ENCODE data around the gene CHST8.

The CHST8 gene

DNA sequence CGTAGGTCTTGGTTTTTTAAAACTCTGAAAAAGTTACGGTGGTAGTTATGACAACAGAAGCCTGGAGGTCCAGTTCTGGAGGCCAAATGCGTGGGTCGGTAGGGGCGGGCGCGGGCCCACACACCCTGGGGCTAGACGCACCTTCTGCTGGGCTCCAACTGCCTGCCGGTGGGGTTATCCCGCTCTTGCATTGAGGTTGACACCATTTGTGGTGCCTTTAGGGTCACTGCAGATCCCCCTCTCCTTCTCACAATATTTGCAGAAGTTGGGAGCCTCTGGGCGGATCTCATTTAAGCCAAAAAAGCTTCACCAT, 81.6 kb downstream of the CHST8 start:
- DNase-seq (ENCODE audit: low read depth) = no peak
- no peak for TF ChIP-seq CTCF (IDR thresholded peaks at IDR 0.05; ENCODE audit: insufficient read depth, low read depth, low read length, missing control alignments)

DNA sequence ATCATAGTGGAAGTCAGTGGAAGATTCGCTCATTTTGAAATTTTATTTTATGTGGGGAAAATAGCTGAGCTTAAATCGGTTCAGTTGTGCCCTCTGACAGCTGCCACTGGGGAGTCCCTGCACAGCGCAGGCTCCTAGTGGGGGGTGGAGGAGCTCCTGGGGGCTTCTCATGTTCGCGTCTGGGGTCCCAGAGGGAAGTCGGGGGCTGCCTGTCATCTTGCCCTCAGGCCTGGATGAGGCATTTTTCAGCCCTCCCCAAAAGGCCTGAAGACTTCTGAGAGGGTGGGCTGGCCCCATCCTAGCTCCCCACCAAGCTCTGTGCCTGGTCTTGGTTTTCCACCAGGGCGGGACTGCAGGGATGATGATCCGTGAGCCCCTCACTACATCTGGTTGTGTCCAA, 82.1 kb downstream of the CHST8 start:
- DNase-seq (ENCODE audit: low read depth) = no peak
- TF ChIP-seq CTCF (IDR thresholded peaks at IDR 0.05; ENCODE audit: insufficient read depth, low read depth, low read length, missing control alignments) = no peak
- H3K4me3 ChIP-seq (ENCODE audit: low read depth, low read length) = no peak overlapping the region

More for the DNA sequence above, 81.6 kb downstream of the CHST8 start:
- H3K4me3 ChIP-seq (ENCODE audit: low read depth, low read length) = no peak overlapping the region

GRCh38 chr19:33704271-33704670, 82.5 kb downstream of the CHST8 start:
- TF ChIP-seq CTCF (IDR thresholded peaks at IDR 0.05; ENCODE audit: insufficient read depth, low read depth, low read length, missing control alignments) = no peak
- DNase-seq (ENCODE audit: low read depth) = no peak

GRCh38 chr19:33705090-33705847, 83.5 kb downstream of the CHST8 start:
- DNase-seq (ENCODE audit: low read depth) = no peak
- no peak for TF ChIP-seq CTCF (IDR thresholded peaks at IDR 0.05; ENCODE audit: insufficient read depth, low read depth, low read length, missing control alignments)
- H3K4me3 ChIP-seq (ENCODE audit: low read depth, low read length) = no peak overlapping the region

More at GRCh38 chr19:33704271-33704670, 82.5 kb downstream of the CHST8 start:
- H3K4me3 ChIP-seq (ENCODE audit: low read depth, low read length) = no peak overlapping the region

DNA sequence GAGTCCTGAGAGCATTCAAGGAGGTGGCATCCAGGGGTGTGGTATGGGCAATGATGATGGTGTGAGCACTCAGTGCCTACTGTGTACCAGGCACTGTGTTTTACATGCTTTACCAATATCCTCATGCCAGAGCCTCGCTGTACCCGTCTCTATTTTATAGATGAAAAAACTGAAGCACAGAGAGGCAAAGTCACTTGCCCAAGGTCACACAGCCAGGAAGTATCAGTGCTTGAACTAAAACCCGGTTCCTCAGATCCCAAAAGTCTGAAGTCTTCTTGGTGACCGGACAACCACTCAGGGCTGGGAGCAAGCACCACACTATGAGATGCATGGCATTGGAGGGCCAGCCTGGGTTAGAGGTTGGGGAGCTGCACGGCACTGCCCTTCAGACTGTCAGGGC, 84.1 kb downstream of the CHST8 start:
- no peak for DNase-seq (ENCODE audit: low read depth)
- no peak overlapping the region for H3K4me3 ChIP-seq (ENCODE audit: low read depth, low read length)
- TF ChIP-seq CTCF (IDR thresholded peaks at IDR 0.05; ENCODE audit: insufficient read depth, low read depth, low read length, missing control alignments) = no peak

DNA sequence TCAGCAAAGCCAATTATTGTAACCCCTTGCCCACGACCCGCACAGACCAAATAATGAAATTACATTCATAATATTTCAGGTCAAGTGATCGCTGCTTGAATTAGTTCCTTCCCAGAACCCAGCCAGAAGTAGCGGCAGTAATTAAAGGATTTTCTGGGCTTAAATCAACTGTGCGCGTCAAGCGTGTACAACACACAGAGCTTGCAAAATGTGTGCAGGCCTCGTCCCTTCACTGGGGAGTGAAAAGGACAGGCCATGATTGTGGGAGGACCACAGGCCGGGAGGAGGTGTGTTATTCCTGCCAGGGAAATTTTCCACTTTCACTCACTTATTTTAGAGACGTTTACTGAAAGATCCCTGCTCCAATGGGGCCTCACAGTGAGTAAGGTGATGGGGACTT, 84.9 kb downstream of the CHST8 start:
- no peak overlapping the region for H3K4me3 ChIP-seq (ENCODE audit: low read depth, low read length)
- TF ChIP-seq CTCF (IDR thresholded peaks at IDR 0.05; ENCODE audit: insufficient read depth, low read depth, low read length, missing control alignments) = no peak
- no peak for DNase-seq (ENCODE audit: low read depth)

DNA sequence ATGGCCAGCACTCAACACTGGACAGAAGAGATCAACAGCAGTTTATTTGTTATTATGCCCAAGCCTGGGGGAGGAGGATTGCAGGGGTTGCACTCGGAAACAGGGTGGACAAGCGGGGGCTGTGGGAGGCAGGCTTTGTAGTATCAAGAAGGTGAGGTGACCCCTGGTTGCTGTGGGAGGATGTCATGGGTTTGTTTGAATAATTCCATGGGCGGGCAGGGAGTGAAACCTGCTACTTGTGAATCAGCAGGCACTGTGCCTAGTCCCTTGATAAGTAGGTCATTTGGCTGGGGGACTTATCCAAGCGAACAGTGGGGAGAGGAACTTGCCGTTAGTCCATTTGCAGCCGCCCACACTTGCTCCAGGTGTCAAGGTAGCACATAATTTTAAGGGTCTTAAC, 90.5 kb downstream of the CHST8 start:
- TF ChIP-seq CTCF (IDR thresholded peaks at IDR 0.05; ENCODE audit: insufficient read depth, low read depth, low read length, missing control alignments) = no peak
- H3K4me3 ChIP-seq (ENCODE audit: low read depth, low read length) = no peak overlapping the region
- DNase-seq (ENCODE audit: low read depth) = no peak

All from GM12865 (cell line).